ENCODE results near the gene BMP7.

DNA sequence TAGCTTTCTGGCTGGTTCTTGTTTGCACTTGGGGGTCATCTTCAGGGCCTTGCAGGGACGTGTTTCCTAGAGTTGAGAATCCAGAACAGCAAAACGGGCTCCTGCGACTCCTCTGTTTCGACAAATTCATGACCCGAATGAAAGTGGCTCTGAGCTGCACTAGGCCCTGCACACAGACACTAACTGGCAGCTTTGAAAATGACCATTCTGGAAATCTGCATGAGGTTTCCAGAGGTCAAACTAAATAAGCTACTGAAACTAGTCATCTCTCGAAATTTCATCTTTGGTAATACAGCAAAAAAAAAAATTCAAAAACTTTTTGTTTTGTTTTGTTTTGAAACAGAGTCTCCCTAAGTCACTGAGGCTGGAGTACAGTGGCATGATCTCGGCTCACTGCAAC lies 15.5 kb upstream of the BMP7 start:
- TF ChIP-seq TAF1 (IDR thresholded peaks at IDR 0.05; ENCODE audit: low read depth, low read length) (no peak), POLR2A (IDR thresholded peaks at IDR 0.05; ENCODE audit: low read depth, low read length) (no peak), POLR2AphosphoS5 (IDR thresholded peaks at IDR 0.05; ENCODE audit: low read depth, low read length) (no peak), SPI1 (IDR thresholded peaks at IDR 0.05; ENCODE audit: low read depth, low read length) (no peak), PAX5 (IDR thresholded peaks at IDR 0.05; ENCODE audit: insufficient read depth, low read length, severe bottlenecking) (no peak), POU2F2 (IDR thresholded peaks at IDR 0.05; ENCODE audit: low read depth, low read length) (no peak)

All from GM12891 (cell line).